WI38 (cell line): ENCODE data around the gene DNMT3A.

Experiments
- H3K4me3 ChIP-seq: 2 replicates; pipeline ENCODE4 v1.5.1; 2011; ENCODE audit warnings: low read depth, mild to moderate bottlenecking, control low read depth, low read length
- TF ChIP-seq, protein P1 (sequence below): IDR thresholded peaks from 2 replicates; pipeline ENCODE4 v1.5.1; 2012; ENCODE audit warnings: low read depth, mild to moderate bottlenecking, control low read depth, low read length

DNMT3A gene

GRCh38 chr2:25341753-25342371 is at the start of gene DNMT3A:
Gene DNMT3A (minus strand): TSS chr2:25341925. CDS start chr2:25313984, 27,941 bp downstream.
- peak within 1 kb of the TSS; percentile 58 for H3K4me3 ChIP-seq
- TF ChIP-seq, protein P1, sequence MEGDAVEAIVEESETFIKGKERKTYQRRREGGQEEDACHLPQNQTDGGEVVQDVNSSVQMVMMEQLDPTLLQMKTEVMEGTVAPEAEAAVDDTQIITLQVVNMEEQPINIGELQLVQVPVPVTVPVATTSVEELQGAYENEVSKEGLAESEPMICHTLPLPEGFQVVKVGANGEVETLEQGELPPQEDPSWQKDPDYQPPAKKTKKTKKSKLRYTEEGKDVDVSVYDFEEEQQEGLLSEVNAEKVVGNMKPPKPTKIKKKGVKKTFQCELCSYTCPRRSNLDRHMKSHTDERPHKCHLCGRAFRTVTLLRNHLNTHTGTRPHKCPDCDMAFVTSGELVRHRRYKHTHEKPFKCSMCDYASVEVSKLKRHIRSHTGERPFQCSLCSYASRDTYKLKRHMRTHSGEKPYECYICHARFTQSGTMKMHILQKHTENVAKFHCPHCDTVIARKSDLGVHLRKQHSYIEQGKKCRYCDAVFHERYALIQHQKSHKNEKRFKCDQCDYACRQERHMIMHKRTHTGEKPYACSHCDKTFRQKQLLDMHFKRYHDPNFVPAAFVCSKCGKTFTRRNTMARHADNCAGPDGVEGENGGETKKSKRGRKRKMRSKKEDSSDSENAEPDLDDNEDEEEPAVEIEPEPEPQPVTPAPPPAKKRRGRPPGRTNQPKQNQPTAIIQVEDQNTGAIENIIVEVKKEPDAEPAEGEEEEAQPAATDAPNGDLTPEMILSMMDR = no peak

DNA sequence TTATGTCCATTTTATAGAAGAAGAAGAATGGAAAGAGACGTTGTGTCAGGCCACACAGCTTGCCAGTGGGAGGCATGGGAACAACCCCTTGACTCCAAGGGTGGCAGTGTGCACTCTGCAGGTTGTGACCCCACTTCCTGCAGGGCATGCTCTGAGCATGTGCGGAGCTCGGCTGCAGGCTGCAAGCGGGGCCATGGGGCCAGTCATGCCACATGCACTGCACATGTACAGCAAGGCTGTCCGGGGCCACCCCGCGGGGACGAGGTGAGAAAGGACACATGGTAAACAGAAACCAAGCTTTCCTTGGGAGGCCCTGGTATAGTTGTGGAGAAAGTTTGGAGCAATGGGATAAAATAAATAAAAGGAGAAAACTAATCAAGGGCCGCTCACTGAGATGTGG is 47.4 kb upstream of the DNMT3A start:
- H3K4me3 ChIP-seq = no peak overlapping the region
- TF ChIP-seq, protein P1 = no peak

- TF ChIP-seq, protein P1 = no peak
- H3K4me3 ChIP-seq = no peak overlapping the region
Observed at GRCh38 chr2:25388491-25388890, 46.8 kb upstream of the DNMT3A start.

DNA sequence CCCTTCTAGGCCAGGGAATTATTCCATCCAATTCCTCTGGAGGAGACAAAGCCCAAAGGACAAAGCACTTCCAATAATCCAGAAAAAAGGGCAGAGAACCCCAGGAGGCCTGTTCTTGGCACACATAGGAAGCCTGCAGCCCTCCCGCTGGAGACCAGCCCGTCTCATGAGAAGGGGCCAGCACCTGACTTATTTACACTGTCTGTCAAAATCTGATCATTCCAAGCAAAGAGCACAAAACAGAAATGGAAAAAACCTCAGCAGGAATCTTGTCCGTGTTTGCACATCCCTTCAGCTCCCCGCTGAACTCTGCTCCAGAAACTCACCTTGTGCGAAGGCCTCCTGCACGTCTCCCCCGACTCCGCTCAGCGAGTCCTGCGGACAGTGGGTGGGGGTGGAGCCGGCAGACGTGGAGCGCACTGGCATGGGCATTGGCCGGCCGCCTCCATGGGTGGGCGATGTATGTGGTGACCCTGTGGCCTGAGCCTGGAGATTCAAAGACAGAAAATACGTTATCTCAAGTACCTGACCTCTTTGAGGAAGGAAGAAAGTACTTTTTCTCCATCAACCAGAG is 46.2 kb upstream of the DNMT3A start:
- TF ChIP-seq, protein P1 = no peak
- no peak overlapping the region for H3K4me3 ChIP-seq

- H3K4me3 ChIP-seq = no peak overlapping the region
- TF ChIP-seq, protein P1 = no peak
Observed at GRCh38 chr2:25386971-25387875, 45.5 kb upstream of the DNMT3A start.

DNA sequence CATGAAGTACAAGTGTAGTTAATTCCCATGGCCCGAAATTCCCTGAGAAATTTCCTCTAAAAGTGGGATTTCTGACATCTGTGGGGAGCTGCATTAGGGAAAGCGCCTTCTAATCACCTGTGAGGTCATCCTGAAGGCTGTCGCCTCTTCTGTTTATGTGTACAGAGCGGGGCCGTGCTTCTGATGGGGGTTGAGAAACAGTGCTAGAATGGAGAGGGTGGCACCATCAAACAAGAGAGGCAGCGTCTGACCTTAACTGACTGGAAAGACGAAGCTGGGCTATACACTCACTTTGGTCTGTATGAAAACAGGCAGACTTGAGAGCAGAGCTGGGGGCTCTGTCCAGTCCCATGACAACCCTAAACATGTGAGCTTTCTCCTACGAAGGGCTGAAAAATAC is 44.2 kb upstream of the DNMT3A start:
- TF ChIP-seq, protein P1 = no peak
- H3K4me3 ChIP-seq = no peak overlapping the region

DNA sequence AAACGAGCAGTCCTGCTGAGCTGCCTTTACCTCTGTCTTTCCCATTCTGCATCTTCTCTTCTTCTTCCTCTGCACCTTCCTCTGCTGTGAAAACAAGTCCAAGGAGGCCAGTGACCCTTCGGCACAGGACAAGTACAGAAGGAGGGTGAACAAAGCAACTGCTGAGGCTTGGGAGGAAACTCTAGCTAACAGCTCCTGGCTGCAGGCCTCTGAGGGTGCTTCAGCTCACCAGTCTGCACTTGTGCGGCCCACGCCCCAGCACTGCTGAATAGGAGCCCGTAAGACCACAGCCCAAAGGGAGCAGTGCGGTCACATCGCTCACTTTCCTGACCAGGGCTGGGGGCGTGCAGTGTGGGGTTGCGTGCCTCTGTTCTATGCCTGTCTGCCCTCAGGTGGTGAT is 42.1 kb upstream of the DNMT3A start:
- no peak overlapping the region for H3K4me3 ChIP-seq
- TF ChIP-seq, protein P1 = no peak
